ENCODE data around the gene LHFPL2. TPM values are rescaled to one million over a fixed set of nuclear protein-coding genes. Genes with fewer than 3 reads are reported as not detected.
A peak's percentile ranks its signal among the peaks of the same experiment; 100 is the strongest.

LHFPL2 gene
- total RNA-seq, 1 donor from 2014 or later: 14.4 TPM

GRCh38 chr5:78508186-78508765 lies 140.3 kb downstream of the LHFPL2 start:
- DNase-seq (ENCODE audit: low read depth): no peak
- H3K4me3 ChIP-seq (ENCODE audit: low read depth, low read length): no peak overlapping the region
- no peak for TF ChIP-seq CTCF (conservative IDR thresholded peaks at IDR 0.05; ENCODE audit: low read depth, low read length)

GRCh38 chr5:78507531-78507930 lies 141.0 kb downstream of the LHFPL2 start:
- no peak for DNase-seq (ENCODE audit: low read depth)
- TF ChIP-seq CTCF (conservative IDR thresholded peaks at IDR 0.05; ENCODE audit: low read depth, low read length): no peak
- no peak overlapping the region for H3K4me3 ChIP-seq (ENCODE audit: low read depth, low read length)

GRCh38 chr5:78506261-78507024 lies 142.1 kb downstream of the LHFPL2 start:
- DNase-seq (ENCODE audit: low read depth): no peak
- no peak for TF ChIP-seq CTCF (conservative IDR thresholded peaks at IDR 0.05; ENCODE audit: low read depth, low read length)
- no peak overlapping the region for H3K4me3 ChIP-seq (ENCODE audit: low read depth, low read length)

- no peak for DNase-seq (ENCODE audit: low read depth)
- TF ChIP-seq CTCF (conservative IDR thresholded peaks at IDR 0.05; ENCODE audit: low read depth, low read length): no peak
- no peak overlapping the region for H3K4me3 ChIP-seq (ENCODE audit: low read depth, low read length)
Observed at GRCh38 chr5:78505860-78506259, 142.7 kb downstream of the LHFPL2 start.

GRCh38 chr5:78504704-78505677 lies 143.6 kb downstream of the LHFPL2 start:
- TF ChIP-seq CTCF (conservative IDR thresholded peaks at IDR 0.05; ENCODE audit: low read depth, low read length): no peak
- H3K4me3 ChIP-seq (ENCODE audit: low read depth, low read length): no peak overlapping the region
- DNase-seq (ENCODE audit: low read depth): peak; percentile 80

- TF ChIP-seq CTCF (conservative IDR thresholded peaks at IDR 0.05; ENCODE audit: low read depth, low read length): no peak
- no peak overlapping the region for H3K4me3 ChIP-seq (ENCODE audit: low read depth, low read length)
- no peak for DNase-seq (ENCODE audit: low read depth)
Observed at GRCh38 chr5:78503958-78504653, 144.5 kb downstream of the LHFPL2 start.

Measured in epithelial cell of proximal tubule (primary cell).